ENCODE data around the gene ARHGEF11.
"Not testable (repeated sequence)": the region's sequence is repeated elsewhere in the genome, so short reads cannot be mapped to it uniquely, and the experiment has no call there.

The ARHGEF11 gene

GRCh38 chr1:156926695-156927094, 118.8 kb downstream of the ARHGEF11 start:
- H3K27me3 ChIP-seq (ENCODE audit: insufficient read depth, low read length) = peaks cover 96% of the 10 kb centered on the region
- H3K4me3 ChIP-seq (ENCODE audit: low read length); H3K9me3 ChIP-seq (ENCODE audit: insufficient read depth, low read depth, low read length); H3K4me1 ChIP-seq (ENCODE audit: insufficient read depth, low read length); H3K27ac ChIP-seq (ENCODE audit: low read length); H3K9ac ChIP-seq (ENCODE audit: low read depth, low read length); H3K36me3 ChIP-seq (ENCODE audit: insufficient read depth, low read depth, low read length): not testable (repeated sequence)

GRCh38 chr1:156926175-156926574, 119.4 kb downstream of the ARHGEF11 start:
- Histone ChIP-seq H3K27me3 (ENCODE audit: insufficient read depth, low read length) (peaks cover 97% of the 10 kb centered on the region), H3K4me3 (ENCODE audit: low read length) (no peak overlapping the region), H3K9me3 (ENCODE audit: insufficient read depth, low read depth, low read length) (no peaks in the 10 kb centered on the region; the same call in 1 of the 2 replicates), H3K4me1 (ENCODE audit: insufficient read depth, low read length) (peaks cover 4% of the 10 kb centered on the region; the same call in 1 of the 2 replicates), H3K27ac (ENCODE audit: low read length) (no peak overlapping the region), H3K36me3 (ENCODE audit: insufficient read depth, low read depth, low read length) (no peaks in the 10 kb centered on the region), H3K9ac (ENCODE audit: low read depth, low read length) (no peak overlapping the region)

- H3K9ac ChIP-seq (ENCODE audit: low read depth, low read length) = no peak overlapping the region
- H3K36me3 ChIP-seq (ENCODE audit: insufficient read depth, low read depth, low read length) = no peaks in the 10 kb centered on the region
- peaks cover 4% of the 10 kb centered on the region; the same call in 1 of the 2 replicates for H3K4me1 ChIP-seq (ENCODE audit: insufficient read depth, low read length)
- H3K27ac ChIP-seq (ENCODE audit: low read length) = no peak overlapping the region
- no peaks in the 10 kb centered on the region; the same call in 1 of the 2 replicates for H3K9me3 ChIP-seq (ENCODE audit: insufficient read depth, low read depth, low read length)
- H3K27me3 ChIP-seq (ENCODE audit: insufficient read depth, low read length) = peaks cover 97% of the 10 kb centered on the region
- no peak overlapping the region for H3K4me3 ChIP-seq (ENCODE audit: low read length)
Measured at GRCh38 chr1:156925154-156926010, 120.2 kb downstream of the ARHGEF11 start.

GRCh38 chr1:156924478-156925153, 120.9 kb downstream of the ARHGEF11 start:
- H3K4me1 ChIP-seq (ENCODE audit: insufficient read depth, low read length) = peaks cover 4% of the 10 kb centered on the region; the same call in 1 of the 2 replicates
- H3K27ac ChIP-seq (ENCODE audit: low read length) = no peak overlapping the region
- peak overlapping the region; percentile 64; the same call in 1 of the 2 replicates for H3K4me3 ChIP-seq (ENCODE audit: low read length)
- H3K9ac ChIP-seq (ENCODE audit: low read depth, low read length) = no peak overlapping the region
- H3K27me3 ChIP-seq (ENCODE audit: insufficient read depth, low read length) = peaks cover 100% of the 10 kb centered on the region
- H3K9me3 ChIP-seq (ENCODE audit: insufficient read depth, low read depth, low read length) = no peaks in the 10 kb centered on the region; the same call in 1 of the 2 replicates
- H3K36me3 ChIP-seq (ENCODE audit: insufficient read depth, low read depth, low read length) = no peaks in the 10 kb centered on the region

GRCh38 chr1:156923670-156924477, 121.7 kb downstream of the ARHGEF11 start:
- H3K4me1 ChIP-seq (ENCODE audit: insufficient read depth, low read length) = peaks cover 4% of the 10 kb centered on the region; the same call in 1 of the 2 replicates
- peak overlapping the region; percentile 64 for H3K4me3 ChIP-seq (ENCODE audit: low read length)
- H3K27ac ChIP-seq (ENCODE audit: low read length) = no peak overlapping the region
- H3K27me3 ChIP-seq (ENCODE audit: insufficient read depth, low read length) = peaks cover 100% of the 10 kb centered on the region
- no peak overlapping the region for H3K9ac ChIP-seq (ENCODE audit: low read depth, low read length)
- no peaks in the 10 kb centered on the region for H3K36me3 ChIP-seq (ENCODE audit: insufficient read depth, low read depth, low read length)
- H3K9me3 ChIP-seq (ENCODE audit: insufficient read depth, low read depth, low read length) = no peaks in the 10 kb centered on the region; the same call in 1 of the 2 replicates

- no peaks in the 10 kb centered on the region; the same call in 1 of the 2 replicates for H3K9me3 ChIP-seq (ENCODE audit: insufficient read depth, low read depth, low read length)
- H3K27me3 ChIP-seq (ENCODE audit: insufficient read depth, low read length) = peaks cover 100% of the 10 kb centered on the region
- no peak overlapping the region for H3K27ac ChIP-seq (ENCODE audit: low read length)
- H3K4me3 ChIP-seq (ENCODE audit: low read length) = peak overlapping the region; percentile 64
- H3K4me1 ChIP-seq (ENCODE audit: insufficient read depth, low read length) = peaks cover 4% of the 10 kb centered on the region; the same call in 1 of the 2 replicates
- H3K36me3 ChIP-seq (ENCODE audit: insufficient read depth, low read depth, low read length) = no peaks in the 10 kb centered on the region
- H3K9ac ChIP-seq (ENCODE audit: low read depth, low read length) = no peak overlapping the region
Measured at GRCh38 chr1:156922986-156923669, 122.4 kb downstream of the ARHGEF11 start.

- Histone ChIP-seq H3K27ac (ENCODE audit: low read length) (no peak overlapping the region), H3K4me3 (ENCODE audit: low read length) (peak overlapping the region; percentile 68; the same call in 1 of the 2 replicates), H3K9me3 (ENCODE audit: insufficient read depth, low read depth, low read length) (no peaks in the 10 kb centered on the region; the same call in 1 of the 2 replicates), H3K4me1 (ENCODE audit: insufficient read depth, low read length) (peaks cover 4% of the 10 kb centered on the region; the same call in 1 of the 2 replicates), H3K27me3 (ENCODE audit: insufficient read depth, low read length) (peaks cover 88% of the 10 kb centered on the region), H3K9ac (ENCODE audit: low read depth, low read length) (no peak overlapping the region), H3K36me3 (ENCODE audit: insufficient read depth, low read depth, low read length) (no peaks in the 10 kb centered on the region)
Measured at GRCh38 chr1:156921053-156921529, 124.5 kb downstream of the ARHGEF11 start.

GRCh38 chr1:156920233-156921052, 125.1 kb downstream of the ARHGEF11 start, which contains the start of gene LRRC71:
TSS of gene LRRC71 (plus strand) at chr1:156920632. CDS start at chr1:156920804, 172 bp downstream.
- H3K4me3 ChIP-seq (ENCODE audit: low read length) = peak within 1 kb of the TSS; percentile 68; the same call in 1 of the 2 replicates
- no peak within 1 kb of the TSS for H3K9ac ChIP-seq (ENCODE audit: low read depth, low read length)

GRCh38 chr1:156914440-156914856, 131.1 kb downstream of the ARHGEF11 start:
- no peak overlapping the region for H3K27ac ChIP-seq (ENCODE audit: low read length)
- H3K4me3 ChIP-seq (ENCODE audit: low read length) = no peak overlapping the region
- H3K36me3 ChIP-seq (ENCODE audit: insufficient read depth, low read depth, low read length) = no peaks in the 10 kb centered on the region
- H3K4me1 ChIP-seq (ENCODE audit: insufficient read depth, low read length) = no peaks in the 10 kb centered on the region
- peaks cover 44% of the 10 kb centered on the region for H3K27me3 ChIP-seq (ENCODE audit: insufficient read depth, low read length)
- H3K9ac ChIP-seq (ENCODE audit: low read depth, low read length) = no peak overlapping the region
- H3K9me3 ChIP-seq (ENCODE audit: insufficient read depth, low read depth, low read length) = no peaks in the 10 kb centered on the region

More at GRCh38 chr1:156920233-156921052, 125.1 kb downstream of the ARHGEF11 start, which contains the start of gene LRRC71:
- Histone ChIP-seq H3K27ac (ENCODE audit: low read length) (no peak within 1 kb of the TSS), H3K4me1 (ENCODE audit: insufficient read depth, low read length) (peaks cover 4% of the 10 kb centered on the region; the same call in 1 of the 2 replicates), H3K36me3 (ENCODE audit: insufficient read depth, low read depth, low read length) (no peaks in the 10 kb centered on the region), H3K9me3 (ENCODE audit: insufficient read depth, low read depth, low read length) (no peaks in the 10 kb centered on the region; the same call in 1 of the 2 replicates), H3K27me3 (ENCODE audit: insufficient read depth, low read length) (peaks cover 86% of the 10 kb centered on the region)

- H3K4me1 ChIP-seq (ENCODE audit: insufficient read depth, low read length) = no peaks in the 10 kb centered on the region
- no peak overlapping the region for H3K4me3 ChIP-seq (ENCODE audit: low read length)
- H3K9me3 ChIP-seq (ENCODE audit: insufficient read depth, low read depth, low read length) = no peaks in the 10 kb centered on the region
- peaks cover 39% of the 10 kb centered on the region for H3K27me3 ChIP-seq (ENCODE audit: insufficient read depth, low read length)
- no peaks in the 10 kb centered on the region for H3K36me3 ChIP-seq (ENCODE audit: insufficient read depth, low read depth, low read length)
- H3K9ac ChIP-seq (ENCODE audit: low read depth, low read length) = no peak overlapping the region
- H3K27ac ChIP-seq (ENCODE audit: low read length) = no peak overlapping the region
Measured at GRCh38 chr1:156913809-156914387, 131.6 kb downstream of the ARHGEF11 start.

Data from iPS-20b (cell line).